ENCODE results near the gene RALGPS1. TPM values are rescaled to one million over a fixed set of nuclear protein-coding genes. Genes with fewer than 3 reads are reported as not detected.

RALGPS1 gene
- total and polyA plus RNA-seq, 2 donors (not counting 1 experiment from before 2014, with no cell fraction given), result 19.7 to 39.9 TPM

GRCh38 chr9:127051881-127052595 is 137.5 kb downstream of the RALGPS1 start:
- no peak overlapping the region for H3K27ac Mint-ChIP-seq
- Histone ChIP-seq H3K4me3 (ENCODE audit: control extremely low read depth in 1 of 5, extremely low read depth in 1 of 5, insufficient read depth in 1 of 5, low read depth in 2 of 5, low read length in 4 of 5) (no peak overlapping the region), H3K27me3 (replicated peaks in 1 of 4; ENCODE audit: control extremely low read depth in 1 of 4, control insufficient read depth in 3 of 4, insufficient read depth in 4 of 4, low read length in 3 of 4) (no peaks in the 10 kb centered on the region), H4K20me1 (ENCODE audit: control insufficient read depth, insufficient read depth, low read length, poor library complexity, severe bottlenecking) (no peaks in the 10 kb centered on the region), H3K4me2 (replicated peaks; ENCODE audit: low read depth, low read length, poor library complexity, severe bottlenecking) (no peak overlapping the region), H3K9me3 (ENCODE audit: control extremely low read depth in 1 of 3, control insufficient read depth in 2 of 3, insufficient read depth in 1 of 3, low read length in 2 of 3) (no peaks in the 10 kb centered on the region), H3K9ac (ENCODE audit: low read length) (no peak overlapping the region), H3K36me3 (replicated peaks in 1 of 2; ENCODE audit: control extremely low read depth in 1 of 2, control insufficient read depth in 1 of 2, extremely low read depth in 1 of 2, insufficient read depth in 2 of 2, low read length in 1 of 2) (peaks cover 0 to 9% of the 10 kb centered on the region in 2 experiments), H3K27ac (ENCODE audit: low read length in 2 of 2) (no peak overlapping the region), H2AFZ (ENCODE audit: insufficient read depth, low read depth, low read length, poor library complexity, severe bottlenecking) (no peak overlapping the region), H3K4me1 (ENCODE audit: control insufficient read depth in 2 of 2, insufficient read depth in 2 of 2, low read length in 2 of 2) (peaks cover 5 to 12% of the 10 kb centered on the region in 2 donors), H3K79me2 (ENCODE audit: control insufficient read depth, insufficient read depth, low read length) (no peaks in the 10 kb centered on the region)
- intact Hi-C loops (cut with micrococcal nuclease), result no loop called here
- H3K27me3 Mint-ChIP-seq, result no peaks in the 10 kb centered on the region
- H3K9me3 Mint-ChIP-seq (ENCODE audit: insufficient read depth), result no peaks in the 10 kb centered on the region
- CTCF ChIA-PET, result interaction anchor here (0.6 kb wide), 1 partner anchor 115 kb away, joined by 4 read pairs; no protein-coding TSS in a partner anchor
- no peak for DNase-seq
- POLR2A ChIA-PET, result no interaction called here
- TF ChIP-seq CTCF (IDR thresholded peaks at IDR 0.05) (no peak), EZH2 (IDR thresholded peaks at IDR 0.05; ENCODE audit: borderline replicate concordance, insufficient read depth, low read depth, low read length, poor library complexity, severe bottlenecking) (no peak)
- H3K4me3 Mint-ChIP-seq, result no peak overlapping the region
- WGBS (ENCODE audit: insufficient coverage), result 98% methylated on average over 7 of the region's 8 CpGs
- H3K4me1 Mint-ChIP-seq, result peaks cover 17% of the 10 kb centered on the region
- no peak for ATAC-seq (ENCODE audit: low read depth)

- 97% methylated on average over 13 of the region's 14 CpGs for WGBS (ENCODE audit: insufficient coverage)
- H3K4me1 ChIP-seq (ENCODE audit: control insufficient read depth in 2 of 2, insufficient read depth in 2 of 2, low read length in 2 of 2), result peaks cover 3 to 11% of the 10 kb centered on the region in 2 donors
- no peak for TF ChIP-seq CTCF (IDR thresholded peaks at IDR 0.05)
- TF ChIP-seq EZH2 (IDR thresholded peaks at IDR 0.05; ENCODE audit: borderline replicate concordance, insufficient read depth, low read depth, low read length, poor library complexity, severe bottlenecking), result no peak
- H3K27me3 Mint-ChIP-seq, result no peaks in the 10 kb centered on the region
- no peak for DNase-seq
- ChIA-PET CTCF (no interaction called here), POLR2A (no interaction called here)
- H3K9ac ChIP-seq (ENCODE audit: low read length), result no peak overlapping the region
- no peaks in the 10 kb centered on the region for H3K27me3 ChIP-seq (replicated peaks in 1 of 4; ENCODE audit: control extremely low read depth in 1 of 4, control insufficient read depth in 3 of 4, insufficient read depth in 4 of 4, low read length in 3 of 4)
- no peaks in the 10 kb centered on the region for H4K20me1 ChIP-seq (ENCODE audit: control insufficient read depth, insufficient read depth, low read length, poor library complexity, severe bottlenecking)
- no peak overlapping the region for H2AFZ ChIP-seq (ENCODE audit: insufficient read depth, low read depth, low read length, poor library complexity, severe bottlenecking)
- H3K4me3 Mint-ChIP-seq, result no peak overlapping the region
- intact Hi-C loops (cut with micrococcal nuclease), result no loop called here
- ATAC-seq (ENCODE audit: low read depth), result no peak
- H3K4me1 Mint-ChIP-seq, result peaks cover 13% of the 10 kb centered on the region
- no peak overlapping the region for H3K4me2 ChIP-seq (replicated peaks; ENCODE audit: low read depth, low read length, poor library complexity, severe bottlenecking)
- H3K9me3 ChIP-seq (ENCODE audit: control extremely low read depth in 1 of 3, control insufficient read depth in 2 of 3, insufficient read depth in 1 of 3, low read length in 2 of 3), result no peaks in the 10 kb centered on the region
- H3K27ac Mint-ChIP-seq, result no peak overlapping the region
- H3K79me2 ChIP-seq (ENCODE audit: control insufficient read depth, insufficient read depth, low read length), result no peaks in the 10 kb centered on the region
- H3K4me3 ChIP-seq (ENCODE audit: control extremely low read depth in 1 of 5, extremely low read depth in 1 of 5, insufficient read depth in 1 of 5, low read depth in 2 of 5, low read length in 4 of 5), result no peak overlapping the region
- no peak overlapping the region for H3K27ac ChIP-seq (ENCODE audit: low read length in 2 of 2)
- no peaks in the 10 kb centered on the region for H3K9me3 Mint-ChIP-seq (ENCODE audit: insufficient read depth)
- H3K36me3 ChIP-seq (replicated peaks in 1 of 2; ENCODE audit: control extremely low read depth in 1 of 2, control insufficient read depth in 1 of 2, extremely low read depth in 1 of 2, insufficient read depth in 2 of 2, low read length in 1 of 2), result peaks cover 0 to 9% of the 10 kb centered on the region in 2 experiments
These were observed 138.7 kb downstream of the RALGPS1 start for GRCh38 chr9:127053057-127053821.

Measured in B cell (primary cell).